Natural killer cell (primary cell): ENCODE data around the gene CD2AP. TPM values are rescaled to one million over a fixed set of nuclear protein-coding genes. Genes with fewer than 3 reads are reported as not detected.
"Not testable (repeated sequence)": the region's sequence is repeated elsewhere in the genome, so short reads cannot be mapped to it uniquely, and the experiment has no call there.

ENCODE experiments used
- ATAC-seq, 3 donors: fragments of 150-1000 bp in 2 of 3; fragments of 200-7000 bp in 1 of 3; cut with Tn5 transposase; 1 replicate in 1 of 3; 2 replicates in 2 of 3; pipeline ENCODE4 v1.10.0; 2021; ENCODE audit warnings: mild to moderate bottlenecking in 2 of 3, moderate library complexity in 2 of 3
- DNase-seq, 2 donors: peaks; one replicate each; pipeline versions ENCODE4 v3.0.0 to v3.0.0-alpha.2; 2013 to 2021; ENCODE audit warnings: mixed read lengths in 1 of 2
- H3K27ac ChIP-seq: one replicate; pipeline ENCODE4 v1.5.1; 2013; ENCODE audit warnings: mild to moderate bottlenecking, low read length
- H3K27me3 ChIP-seq: one replicate; pipeline ENCODE4 v1.6.1; 2013; ENCODE audit warnings: low read length; ENCODE audit not compliant: control insufficient read depth, insufficient read depth
- H3K36me3 ChIP-seq: one replicate; pipeline ENCODE4 v1.6.1; 2013; ENCODE audit warnings: low read length; ENCODE audit not compliant: control insufficient read depth, insufficient read depth
- H3K4me1 ChIP-seq: one replicate; pipeline ENCODE4 v1.6.1; 2013; ENCODE audit warnings: low read length; ENCODE audit not compliant: control insufficient read depth, insufficient read depth
- H3K4me3 ChIP-seq: one replicate; pipeline ENCODE4 v1.5.1; 2013; ENCODE audit warnings: low read length
- H3K9me3 ChIP-seq: one replicate; pipeline ENCODE4 v1.6.1; 2013; ENCODE audit warnings: low read length; ENCODE audit not compliant: control insufficient read depth, insufficient read depth
- H3K27ac Mint-ChIP-seq, 2 donors: one replicate each; pipeline ENCODE4 v1.8.0; 2022; ENCODE audit warnings: mild to moderate bottlenecking in 2 of 2, mixed read lengths in 2 of 2, moderate library complexity in 1 of 2
- H3K27me3 Mint-ChIP-seq, 2 donors: one replicate each; pipeline ENCODE4 v1.8.0; 2022; ENCODE audit warnings: low read depth in 2 of 2, mixed read lengths in 2 of 2
- H3K36me3 Mint-ChIP-seq: one replicate; pipeline ENCODE4 v1.8.0; 2022; ENCODE audit warnings: mixed read lengths
- H3K4me1 Mint-ChIP-seq, 2 donors: one replicate each; pipeline ENCODE4 v1.8.0; 2022; ENCODE audit warnings: mixed read lengths in 2 of 2
- H3K4me3 Mint-ChIP-seq: one replicate; pipeline ENCODE4 v1.8.0; 2022; ENCODE audit warnings: mild to moderate bottlenecking, moderate library complexity, mixed read lengths
- H3K9me3 Mint-ChIP-seq, 2 donors: one replicate each; pipeline ENCODE4 v1.8.0; 2022; ENCODE audit warnings: mixed read lengths in 2 of 2
- CTCF ChIP-seq: fragments of 200-600 bp; IDR thresholded peaks from one replicate; pipeline ENCODE4 v1.8.0; 2022; ENCODE audit warnings: antibody characterized with exemption
- whole genome bisulfite sequencing: methylation state at CpG from one replicate; pipeline ENCODE4 v1.1.7; 2013; ENCODE audit warnings: missing lambda C conversion rate; ENCODE audit not compliant: insufficient coverage; 5-methylcytosine and 5-hydroxymethylcytosine counted together
- intact Hi-C: fragments of 100-400 bp; cut with micrococcal nuclease; formaldehyde crosslinking; loops from one replicate; pipeline ENCODE4 v1.14.2; 2022
- total RNA-seq, 4 donors: library from RNA; stranded (reverse); fragments of 120-200 nt in 1 of 4; gene quantifications; one replicate each; pipeline versions ENCODE4 v1.2.3 to v1.2.4, GENCODE V29; 2013 to 2022

The CD2AP gene
- total RNA-seq, 3 donors from 2014 or later (not counting 1 experiment from before 2014, with no cell fraction given), result 23.8 to 26.3 (median 26.3) TPM

- TF ChIP-seq CTCF, result no peak
- Mint-ChIP-seq H3K9me3 (no peaks in the 10 kb centered on the region), H3K36me3 (no peaks in the 10 kb centered on the region), H3K27ac (no peak overlapping the region), H3K4me3 (no peak overlapping the region), H3K4me1 (no peaks in the 10 kb centered on the region), H3K27me3 (no peaks in the 10 kb centered on the region)
- no peaks in the 10 kb centered on the region for H3K4me1 ChIP-seq
- no peaks in the 10 kb centered on the region for H3K36me3 ChIP-seq
- intact Hi-C loops, result no loop called here
- DNase-seq (no peak), ATAC-seq (no peak)
- no peak overlapping the region for H3K4me3 ChIP-seq
- no peaks in the 10 kb centered on the region for H3K27me3 ChIP-seq
- 68% methylated on average over 8 of the region's 8 CpGs for WGBS
- H3K9me3 ChIP-seq, result no peaks in the 10 kb centered on the region
- no peak overlapping the region for H3K27ac ChIP-seq
These were observed 38.9 kb upstream of the CD2AP start for GRCh38 chr6:47438481-47439347.

- ATAC-seq, result no peak
These were observed 38.3 kb upstream of the CD2AP start for GRCh38 chr6:47439348-47439668.

GRCh38 chr6:47440719-47441118 is 36.9 kb upstream of the CD2AP start:
- Histone ChIP-seq H3K27me3 (no peaks in the 10 kb centered on the region), H3K4me1 (no peaks in the 10 kb centered on the region), H3K4me3 (no peak overlapping the region), H3K36me3 (no peaks in the 10 kb centered on the region), H3K9me3 (no peaks in the 10 kb centered on the region), H3K27ac (no peak overlapping the region)
- ATAC-seq (no peak), DNase-seq (no peak)
- no peak for TF ChIP-seq CTCF
- Mint-ChIP-seq H3K36me3 (no peaks in the 10 kb centered on the region), H3K27ac (no peak overlapping the region), H3K4me3 (no peak overlapping the region), H3K27me3 (no peaks in the 10 kb centered on the region), H3K9me3 (no peaks in the 10 kb centered on the region), H3K4me1 (no peaks in the 10 kb centered on the region)
- 83% methylated on average over 2 of the region's 3 CpGs for WGBS
- intact Hi-C loops, result no loop called here

More at GRCh38 chr6:47439348-47439668, 38.3 kb upstream of the CD2AP start:
- Mint-ChIP-seq H3K36me3 (no peaks in the 10 kb centered on the region), H3K27ac (no peak overlapping the region), H3K4me3 (no peak overlapping the region), H3K27me3 (no peaks in the 10 kb centered on the region), H3K9me3 (no peaks in the 10 kb centered on the region), H3K4me1 (no peaks in the 10 kb centered on the region)
- H3K36me3 ChIP-seq, result no peaks in the 10 kb centered on the region
- no peak for DNase-seq
- H3K4me3 ChIP-seq, result no peak overlapping the region
- no peaks in the 10 kb centered on the region for H3K4me1 ChIP-seq
- H3K27ac ChIP-seq, result no peak overlapping the region
- H3K27me3 ChIP-seq, result no peaks in the 10 kb centered on the region
- intact Hi-C loops, result no loop called here
- no peak for TF ChIP-seq CTCF
- 80% methylated on average over 2 of the region's 2 CpGs for WGBS
- H3K9me3 ChIP-seq, result no peaks in the 10 kb centered on the region

- H3K27ac Mint-ChIP-seq, ATAC-seq, H3K27me3 ChIP-seq, H3K9me3 ChIP-seq, DNase-seq, H3K4me3 ChIP-seq, intact Hi-C loops, H3K36me3 Mint-ChIP-seq, H3K9me3 Mint-ChIP-seq, H3K36me3 ChIP-seq, H3K4me1 ChIP-seq, H3K27ac ChIP-seq, H3K4me1 Mint-ChIP-seq, H3K4me3 Mint-ChIP-seq, H3K27me3 Mint-ChIP-seq: not testable (repeated sequence)
- WGBS, result 93% methylated on average over 3 of the region's 3 CpGs
These were observed 32.6 kb upstream of the CD2AP start for GRCh38 chr6:47444964-47445363.
